GM06990 (cell line): ENCODE measurements around the gene UTS2R.

Experiments used
- DNase-seq: peaks from one replicate; pipeline ENCODE4 v3.0.0-alpha.2; 2011; ENCODE audit not compliant: insufficient read length; ENCODE audit errors: extremely low read depth
- H3K27me3 ChIP-seq: replicated peaks from 2 replicates; pipeline ENCODE4 v1.6.0; 2011; ENCODE audit warnings: low read length; ENCODE audit not compliant: control insufficient read depth, insufficient read depth
- H3K36me3 ChIP-seq: 2 replicates; pipeline ENCODE4 v1.5.1; 2011; ENCODE audit warnings: low read length; ENCODE audit not compliant: control insufficient read depth, insufficient read depth
- H3K4me3 ChIP-seq: replicated peaks from 2 replicates; pipeline ENCODE4 v1.5.1; 2011; ENCODE audit warnings: low read depth, mild to moderate bottlenecking, control low read depth, low read length
- TF ChIP-seq, protein P1 (sequence below): IDR thresholded peaks from 2 replicates; pipeline ENCODE4 v1.5.1; 2011; ENCODE audit warnings: low read length, control low read depth, mild to moderate bottlenecking, inconsistent platforms; ENCODE audit not compliant: insufficient read depth, poor library complexity, severe bottlenecking

UTS2R gene

DNA sequence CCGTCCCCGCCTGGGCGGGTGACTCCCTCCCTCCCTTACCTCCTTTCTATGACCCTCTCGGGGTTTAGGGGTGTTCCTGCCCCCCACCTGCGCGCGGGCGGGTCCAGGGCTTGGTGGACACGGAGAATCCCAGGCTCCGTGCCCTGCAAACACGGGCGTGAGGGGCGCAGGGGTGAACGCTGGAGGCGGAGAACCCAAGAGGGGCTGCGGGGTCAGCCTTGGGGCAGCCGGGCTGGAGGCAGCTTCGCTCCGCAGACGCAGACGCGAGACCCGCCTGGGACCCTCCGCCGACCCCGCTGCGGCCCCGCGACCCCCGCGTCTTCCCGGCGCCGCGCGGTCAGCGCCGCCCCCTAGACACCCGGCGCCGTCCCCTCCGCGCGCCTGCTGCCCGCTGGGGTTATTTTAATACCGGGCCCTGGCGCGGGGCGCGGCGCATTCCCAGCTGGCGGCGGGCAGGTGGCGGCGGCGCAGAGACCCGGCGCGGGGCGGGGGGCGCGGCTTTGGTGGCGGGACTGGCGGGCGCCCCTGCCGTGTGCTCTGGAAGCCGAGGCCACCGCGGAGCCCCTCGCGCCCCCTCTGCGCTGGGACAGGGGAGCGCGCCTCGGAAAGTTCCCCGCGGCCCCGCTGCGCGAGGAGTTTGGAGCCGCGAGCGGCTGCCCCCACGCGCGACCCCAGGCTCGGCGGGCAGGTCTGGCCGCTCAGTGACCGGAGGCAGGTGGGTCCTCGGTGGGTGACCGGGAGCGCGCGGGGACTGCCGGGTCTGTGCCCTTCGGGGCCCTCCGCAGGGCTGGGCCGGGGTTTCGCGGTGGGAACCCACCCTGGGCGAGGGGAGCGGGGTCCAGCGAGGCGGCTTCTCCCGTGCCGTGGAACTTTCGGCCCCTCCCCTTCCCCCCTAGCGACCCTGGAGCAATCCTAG, at the start of gene UTS2R:
Gene UTS2R, plus strand, starts transcription at position 433 of the 916 bp plus-strand sequence. CDS start 2,560 bp downstream, outside the sequence.
- peak within 1 kb of the TSS; percentile 7 for H3K4me3 ChIP-seq
- no peaks in the 10 kb centered on the region for H3K36me3 ChIP-seq
- TF ChIP-seq, protein P1, sequence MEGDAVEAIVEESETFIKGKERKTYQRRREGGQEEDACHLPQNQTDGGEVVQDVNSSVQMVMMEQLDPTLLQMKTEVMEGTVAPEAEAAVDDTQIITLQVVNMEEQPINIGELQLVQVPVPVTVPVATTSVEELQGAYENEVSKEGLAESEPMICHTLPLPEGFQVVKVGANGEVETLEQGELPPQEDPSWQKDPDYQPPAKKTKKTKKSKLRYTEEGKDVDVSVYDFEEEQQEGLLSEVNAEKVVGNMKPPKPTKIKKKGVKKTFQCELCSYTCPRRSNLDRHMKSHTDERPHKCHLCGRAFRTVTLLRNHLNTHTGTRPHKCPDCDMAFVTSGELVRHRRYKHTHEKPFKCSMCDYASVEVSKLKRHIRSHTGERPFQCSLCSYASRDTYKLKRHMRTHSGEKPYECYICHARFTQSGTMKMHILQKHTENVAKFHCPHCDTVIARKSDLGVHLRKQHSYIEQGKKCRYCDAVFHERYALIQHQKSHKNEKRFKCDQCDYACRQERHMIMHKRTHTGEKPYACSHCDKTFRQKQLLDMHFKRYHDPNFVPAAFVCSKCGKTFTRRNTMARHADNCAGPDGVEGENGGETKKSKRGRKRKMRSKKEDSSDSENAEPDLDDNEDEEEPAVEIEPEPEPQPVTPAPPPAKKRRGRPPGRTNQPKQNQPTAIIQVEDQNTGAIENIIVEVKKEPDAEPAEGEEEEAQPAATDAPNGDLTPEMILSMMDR, result no peak
- no peak for DNase-seq
- H3K27me3 ChIP-seq, result no peaks in the 10 kb centered on the region; the same call in none of the 2 replicates

DNA sequence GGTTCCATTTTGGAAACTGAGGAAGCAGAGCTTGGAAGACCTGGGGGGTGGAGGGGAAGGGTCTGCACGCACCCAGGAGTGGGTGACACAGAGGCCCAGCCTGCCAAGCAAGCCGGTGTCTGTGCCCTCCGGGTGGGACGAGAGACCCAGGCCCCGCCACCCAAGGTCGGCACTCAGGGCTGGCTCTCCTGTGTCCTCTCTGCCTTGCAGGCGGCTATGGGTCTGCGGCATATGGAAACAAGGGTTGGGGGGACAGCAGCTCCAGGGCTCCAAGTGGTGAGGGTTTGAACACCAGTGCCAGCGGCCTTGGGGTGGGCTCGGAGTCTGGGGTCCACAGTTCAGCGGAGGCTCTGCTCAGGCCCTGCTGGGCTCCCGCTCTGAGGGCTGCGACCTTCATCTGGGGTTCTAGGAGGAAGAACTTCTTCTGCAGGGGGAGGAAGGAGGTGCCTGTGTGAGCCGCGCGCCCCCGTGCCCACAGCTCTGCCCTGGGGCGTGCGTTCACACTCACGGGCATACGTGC, 49.6 kb upstream of the UTS2R start:
- TF ChIP-seq, protein P1, result no peak
- no peak for DNase-seq
- Histone ChIP-seq H3K27me3 (peaks cover 1% of the 10 kb centered on the region), H3K36me3 (no peaks in the 10 kb centered on the region), H3K4me3 (no peak overlapping the region)

DNA sequence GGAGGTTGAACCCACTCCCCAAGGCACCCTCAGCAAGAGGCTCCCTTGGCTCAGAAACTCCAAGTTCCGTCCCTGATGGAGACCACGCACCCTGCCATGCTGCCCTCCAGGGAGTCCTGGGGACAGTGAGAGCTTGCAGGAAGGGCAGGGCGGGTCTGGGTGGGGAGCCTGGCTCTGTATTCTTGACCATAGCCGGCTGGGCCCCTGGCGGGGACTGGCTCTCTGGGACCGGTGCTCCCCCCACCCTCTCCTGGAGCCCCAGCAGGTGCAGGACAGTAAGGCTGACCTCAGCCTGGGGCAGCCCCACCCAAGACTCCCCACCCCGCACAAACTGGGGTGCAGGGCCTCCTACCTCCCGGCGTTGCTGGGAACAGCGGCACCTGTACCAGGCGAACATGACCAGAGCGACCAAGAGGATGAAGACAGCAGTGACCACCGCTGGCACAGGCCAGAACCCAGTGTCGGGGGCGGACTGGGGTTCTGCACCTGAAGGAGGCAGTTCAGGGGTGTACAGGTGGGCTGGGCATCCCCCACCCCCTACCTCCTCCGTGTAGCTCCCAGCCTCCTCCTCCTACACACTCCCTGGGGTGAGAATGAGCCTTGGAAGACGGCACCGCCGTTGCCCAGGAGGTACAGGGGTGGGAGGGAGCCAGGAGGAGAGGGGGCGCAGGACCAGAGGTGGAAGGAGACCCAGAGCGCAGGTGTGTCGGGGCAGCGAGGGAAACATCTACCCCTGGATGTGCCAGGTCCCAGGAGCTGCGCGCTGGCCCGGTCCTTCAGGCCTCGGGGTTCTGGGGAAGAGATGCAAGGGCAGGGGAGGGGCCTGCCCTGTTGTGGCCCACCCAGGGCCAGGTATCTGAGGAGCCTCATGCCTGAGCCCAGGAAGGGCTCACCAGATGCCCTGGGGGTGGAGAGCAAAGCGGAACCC, 48.8 kb upstream of the UTS2R start:
- H3K27me3 ChIP-seq, result peaks cover 1% of the 10 kb centered on the region
- H3K36me3 ChIP-seq, result no peaks in the 10 kb centered on the region
- H3K4me3 ChIP-seq, result no peak overlapping the region
- TF ChIP-seq, protein P1, result no peak
- DNase-seq, result no peak

DNA sequence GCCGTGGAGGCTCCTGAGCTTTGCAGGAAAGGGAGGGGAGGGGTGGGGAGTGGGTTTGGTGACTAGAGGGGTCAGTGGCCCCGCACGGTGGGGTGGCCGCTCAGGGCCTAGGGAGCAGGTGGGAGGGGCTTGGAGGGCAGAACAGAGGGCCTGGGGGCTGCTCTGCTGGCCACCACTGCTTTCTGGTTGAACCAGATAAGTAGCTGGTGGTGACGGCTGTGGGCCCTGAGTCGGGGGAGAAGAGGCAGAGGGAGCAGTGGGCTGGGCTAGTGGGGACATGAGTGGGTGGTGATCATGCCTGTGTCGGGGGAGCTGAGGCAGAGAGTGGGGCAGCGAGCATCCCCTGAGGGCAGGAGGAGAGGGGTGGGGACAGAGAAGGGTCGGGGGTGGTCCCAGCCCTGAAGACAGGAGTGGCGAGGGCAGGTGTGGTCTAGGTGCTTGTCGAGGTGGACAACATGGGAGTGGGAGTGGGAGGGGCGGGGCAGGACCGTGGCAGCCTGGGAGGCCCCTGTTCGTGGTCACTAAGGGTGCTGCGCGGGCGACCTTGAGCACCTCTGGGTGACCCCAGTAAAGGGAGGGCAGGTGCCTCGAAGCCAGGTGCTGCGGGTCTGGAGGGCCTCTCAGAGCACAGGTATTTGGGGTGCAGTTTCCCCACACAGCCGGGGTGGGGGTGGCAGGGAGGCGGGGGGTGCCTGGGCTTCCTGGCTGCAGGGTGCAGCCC, 47.9 kb upstream of the UTS2R start:
- TF ChIP-seq, protein P1, result no peak

More for the DNA sequence above, 47.9 kb upstream of the UTS2R start:
- no peak overlapping the region for H3K4me3 ChIP-seq
- H3K27me3 ChIP-seq, result peaks cover 1% of the 10 kb centered on the region
- DNase-seq, result no peak
- H3K36me3 ChIP-seq, result no peaks in the 10 kb centered on the region
